A549 (cell line): Measurements from ENCODE around the gene TNFRSF19. TPM values are rescaled to one million over a fixed set of nuclear protein-coding genes. Genes with fewer than 3 reads are reported as not detected.

Experiments used
- ATAC-seq, 2 experiments: fragments of 200-7000 bp in 1 of 2; fragments of >200 bp in 1 of 2; cut with Nextera tagmentation in 1 of 2; cut with Tn5 transposase in 1 of 2; 3 replicates each; pipeline versions ENCODE4 v1.8.0 to v1.9.1; 2018 to 2020; ENCODE audit warnings: mild to moderate bottlenecking in 1 of 2, moderate library complexity in 1 of 2
- CTCF ChIA-PET: fragments of 300-600 bp; sonication (Branson Sonifier 250); formaldehyde crosslinking; extraction: SDS; loops from one replicate; lab custom pipeline; 2021; ENCODE audit warnings: antibody characterized with exemption, inconsistent platforms; lab: Yijun Ruan, JAX
- POLR2A ChIA-PET: fragments of 350-600 bp; formaldehyde crosslinking; extraction: SDS; loops from one replicate; lab custom pipeline; 2021; ENCODE audit warnings: antibody characterized with exemption, inconsistent platforms; lab: Yijun Ruan, JAX
- DNase-seq, 2 experiments: peaks; one replicate each; pipeline versions ENCODE4 v3.0.0 to v3.0.0-alpha.2; 2011 to 2016; ENCODE audit warnings: low read depth in 1 of 2, low spot score in 1 of 2
- FAIRE-seq: peaks from 2 replicates; lab custom pipeline; 2011; peaks lifted over from hg19 to GRCh38; lab: Jason Lieb, UNC
- H3K27ac ChIP-seq, 2 experiments: fragments of >200 bp; sonication (Bioruptor Twin); formaldehyde crosslinking; 3 replicates each; pipeline ENCODE4 v1.5.1; 2016 to 2017
- H3K4me1 ChIP-seq: fragments of >200 bp; sonication (Bioruptor Twin); formaldehyde crosslinking; 3 replicates; pipeline ENCODE4 v1.6.1; 2016
- H3K4me2 ChIP-seq: fragments of >200 bp; sonication (Bioruptor Twin); formaldehyde crosslinking; 3 replicates; pipeline ENCODE4 v1.6.1; 2016
- H3K4me3 ChIP-seq: fragments of >200 bp; sonication (Bioruptor Twin); formaldehyde crosslinking; 3 replicates; pipeline ENCODE4 v1.5.1; 2016
- H3K9me3 ChIP-seq: fragments of >200 bp; sonication (Bioruptor Twin); formaldehyde crosslinking; 3 replicates; pipeline ENCODE4 v1.6.1; 2016
- BHLHE40 ChIP-seq: IDR thresholded peaks from 2 replicates; pipeline ENCODE4 v1.6.1; 2012; ENCODE audit warnings: low read depth, low read length, inconsistent platforms
- CBX2 ChIP-seq: fragments of 200-600 bp; sonication (generic); IDR thresholded peaks from 2 replicates; pipeline ENCODE4 v1.6.1; 2016; ENCODE audit warnings: low read depth, mild to moderate bottlenecking, borderline replicate concordance
- CEBPB ChIP-seq, 2 experiments: fragments of >200 bp in 1 of 2; sonication (Bioruptor Twin) in 1 of 2; formaldehyde crosslinking in 1 of 2; IDR thresholded peaks; 2 replicates each; pipeline ENCODE4 v1.6.1; 2012 to 2016
- CHD2 ChIP-seq: fragments of 150-350 bp; IDR thresholded peaks from 2 replicates; pipeline ENCODE4 v1.6.1; 2014; ENCODE audit warnings: low read length; ENCODE audit not compliant: partially characterized antibody
- EHF ChIP-seq: fragments of 250-450 bp; sonication (Bioruptor Pico); IDR thresholded peaks from 2 replicates; pipeline ENCODE4 v1.5.0; 2020; ENCODE audit warnings: mild to moderate bottlenecking
- EP300 ChIP-seq, 2 experiments: fragments of >200 bp; sonication (Bioruptor Twin); formaldehyde crosslinking; IDR thresholded peaks; 2 replicates in 1 of 2; 3 replicates in 1 of 2; pipeline ENCODE4 v1.6.1; 2016 to 2017
- ESRRA ChIP-seq: fragments of 150-350 bp; IDR thresholded peaks from 2 replicates; pipeline ENCODE4 v1.6.1; 2014; ENCODE audit warnings: mild to moderate bottlenecking, low read length, borderline replicate concordance
- FOXS1 ChIP-seq: fragments of 250-450 bp; sonication (Bioruptor Pico); IDR thresholded peaks from 2 replicates; pipeline ENCODE4 v1.5.0; 2020; ENCODE audit warnings: mild to moderate bottlenecking, moderate library complexity
- HDAC2 ChIP-seq: fragments of 200-600 bp; sonication (generic); IDR thresholded peaks from 2 replicates; pipeline ENCODE4 v1.6.1; 2016
- HOXA7 ChIP-seq: fragments of 250-450 bp; sonication (Bioruptor Pico); IDR thresholded peaks from 2 replicates; pipeline ENCODE4 v1.5.0; 2020; ENCODE audit warnings: mild to moderate bottlenecking, moderate library complexity
- JUN ChIP-seq, 2 experiments: fragments of >200 bp; sonication (Bioruptor Twin); formaldehyde crosslinking; IDR thresholded peaks; 2 replicates in 1 of 2; 3 replicates in 1 of 2; pipeline ENCODE4 v1.6.1; 2016 to 2017
- KDM5A ChIP-seq: fragments of 200-600 bp; sonication (generic); IDR thresholded peaks from 2 replicates; pipeline ENCODE4 v1.6.1; 2016; ENCODE audit warnings: antibody characterized with exemption, mild to moderate bottlenecking
- MAFK ChIP-seq: fragments of 450-650 bp; IDR thresholded peaks from 2 replicates; pipeline ENCODE4 v1.6.1; 2014; ENCODE audit not compliant: partially characterized antibody
- MYC ChIP-seq: IDR thresholded peaks from 2 replicates; pipeline ENCODE4 v1.6.1; 2012; ENCODE audit warnings: mild to moderate bottlenecking, inconsistent platforms, low read length, improper control_type of control experiment, borderline replicate concordance
- POLR2AphosphoS2 ChIP-seq: conservative IDR thresholded peaks from 2 replicates; pipeline ENCODE4 v1.6.1; 2012; ENCODE audit warnings: low read length, improper control_type of control experiment, inconsistent platforms
- RAD21 ChIP-seq, 2 experiments: fragments of >200 bp in 1 of 2; sonication (Bioruptor Twin) in 1 of 2; formaldehyde crosslinking in 1 of 2; IDR thresholded peaks in 1 of 2; conservative IDR thresholded peaks in 1 of 2; 2 replicates in 1 of 2; 3 replicates in 1 of 2; pipeline ENCODE4 v1.6.1; 2012 to 2018; ENCODE audit warnings: inconsistent platforms in 1 of 2
- ZC3H11A ChIP-seq: fragments of 450-650 bp; IDR thresholded peaks from 2 replicates; pipeline ENCODE4 v1.6.1; 2014; ENCODE audit warnings: antibody characterized with exemption, mild to moderate bottlenecking
- ZSCAN20 ChIP-seq: fragments of 250-450 bp; sonication (Bioruptor Pico); IDR thresholded peaks from 2 replicates; pipeline ENCODE4 v1.8.0; 2022; ENCODE audit warnings: mild to moderate bottlenecking, moderate library complexity
- WGBS: methylation state at CpG from one replicate; pipeline ENCODE4 v1.1.6; 2017; ENCODE audit errors: missing lambda C conversion rate; 5-methylcytosine and 5-hydroxymethylcytosine counted together
- polyA plus RNA-seq, 4 experiments: library from polyadenylated mRNA; depleted of rRNA in 3 of 4; stranded (reverse); fragments of >200 nt; fragmentation: RNase III in 1 of 4; extraction: RNeasy Plus Mini Kit Qiagen cat#74134 plus additional on column Dnase treatment in 1 of 4; gene quantifications; 2 replicates in 3 of 4; 3 replicates in 1 of 4; pipeline ENCODE4 v1.2.3, GENCODE V29; 2011 to 2017
- TF ChIP-seq, protein P1 (sequence below): fragments of 150-350 bp; IDR thresholded peaks from 2 replicates; pipeline ENCODE4 v1.6.1; 2014; ENCODE audit warnings: low read depth, mild to moderate bottlenecking, low read length
- TF ChIP-seq, protein P2 (sequence below): fragments of 250-450 bp; sonication (Bioruptor Pico); IDR thresholded peaks from 2 replicates; pipeline ENCODE4 v1.5.0; 2021; ENCODE audit warnings: mild to moderate bottlenecking, moderate library complexity, borderline replicate concordance

The TNFRSF19 gene
- polyA plus RNA-seq, 2 of the 4 experiments (the other 2 are of a cell fraction) = 1.2 to 1.9 TPM

- no peaks in the 10 kb centered on the region for H3K9me3 ChIP-seq
- TF ChIP-seq ZC3H11A = no peak
- TF ChIP-seq JUN (IDR thresholded peaks at IDR 0.05) = no peak
- TF ChIP-seq HOXA7 (CRISPR knock-in tag) = no peak
- TF ChIP-seq FOXS1 (CRISPR knock-in tag) = no peak
- TF ChIP-seq CEBPB (IDR thresholded peaks at IDR 0.05) = no peak
- TF ChIP-seq CHD2 = no peak
- TF ChIP-seq MAFK = no peak
- TF ChIP-seq, all 56 proteins: peak for 0
- H3K27ac ChIP-seq = no peak overlapping the region
- no peaks in the 10 kb centered on the region for H3K4me1 ChIP-seq
- DNase-seq (no peak), FAIRE-seq (no peak), ATAC-seq (no peak)
- ChIA-PET POLR2A (no interaction called here), CTCF (interaction anchor here (2.0 kb wide), 1 partner anchor 11 kb away, joined by 5 read pairs; no protein-coding TSS in a partner anchor)
- H3K4me2 ChIP-seq = no peak overlapping the region
- 44% methylated on average over 2 of the region's 2 CpGs for WGBS
- no peak overlapping the region for H3K4me3 ChIP-seq
Measured at GRCh38 chr13:23651887-23652286, 81.7 kb downstream of the TNFRSF19 start.

DNA sequence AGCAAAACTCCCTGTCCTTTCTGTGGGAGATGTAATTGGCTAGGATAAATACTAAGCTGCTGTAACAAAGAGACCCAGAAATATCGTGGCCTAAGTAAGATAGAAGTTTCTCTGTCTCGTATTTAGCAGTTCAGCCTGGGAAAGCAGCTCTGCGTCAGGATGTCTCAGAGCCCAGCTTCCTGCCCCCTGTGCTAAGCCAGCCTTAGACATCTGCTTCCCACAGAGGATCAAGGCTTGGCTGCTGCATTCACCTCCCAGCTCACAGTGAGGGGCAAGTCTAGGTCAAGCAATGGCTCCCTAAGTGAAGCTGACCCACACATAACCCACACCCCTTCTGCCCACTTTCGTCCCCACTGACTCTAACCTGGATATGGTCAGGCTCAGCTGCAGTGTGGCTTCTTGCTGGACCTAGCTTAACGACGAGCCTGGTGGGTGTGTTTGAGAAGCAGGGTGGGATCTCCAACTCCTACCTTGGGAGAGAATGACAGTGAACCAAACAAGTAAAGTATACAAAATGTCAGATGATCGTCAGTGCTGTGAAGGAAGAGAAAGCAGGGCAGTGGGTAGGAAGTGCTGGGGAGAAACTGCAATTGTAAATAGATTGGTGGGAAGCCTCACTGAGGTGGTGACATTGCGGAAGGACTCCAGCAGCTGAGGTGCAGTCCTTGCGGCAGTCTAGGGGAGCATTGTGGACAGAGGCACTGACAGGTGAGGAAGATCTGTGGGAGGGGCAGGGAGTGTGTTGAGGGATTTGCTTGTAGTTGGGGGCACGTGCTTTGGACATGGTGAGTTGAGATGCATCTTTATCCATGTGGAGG lies 82.9 kb downstream of the TNFRSF19 start:
- TF ChIP-seq RAD21 (conservative IDR thresholded peaks at IDR 0.05 in 1 of 2, IDR thresholded peaks at IDR 0.05 in 1 of 2) (no peak), EHF (CRISPR knock-in tag) (no peak), ZSCAN20 (no peak), MYC (no peak), ESRRA (no peak), CBX2 (no peak), EP300 (IDR thresholded peaks at IDR 0.05) (no peak), HDAC2 (no peak), KDM5A (no peak), HOXA7 (CRISPR knock-in tag) (no peak), BHLHE40 (no peak), POLR2AphosphoS2 (no peak)
- TF ChIP-seq, protein P1, sequence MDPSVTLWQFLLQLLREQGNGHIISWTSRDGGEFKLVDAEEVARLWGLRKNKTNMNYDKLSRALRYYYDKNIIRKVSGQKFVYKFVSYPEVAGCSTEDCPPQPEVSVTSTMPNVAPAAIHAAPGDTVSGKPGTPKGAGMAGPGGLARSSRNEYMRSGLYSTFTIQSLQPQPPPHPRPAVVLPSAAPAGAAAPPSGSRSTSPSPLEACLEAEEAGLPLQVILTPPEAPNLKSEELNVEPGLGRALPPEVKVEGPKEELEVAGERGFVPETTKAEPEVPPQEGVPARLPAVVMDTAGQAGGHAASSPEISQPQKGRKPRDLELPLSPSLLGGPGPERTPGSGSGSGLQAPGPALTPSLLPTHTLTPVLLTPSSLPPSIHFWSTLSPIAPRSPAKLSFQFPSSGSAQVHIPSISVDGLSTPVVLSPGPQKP = no peak
- TF ChIP-seq, protein P2, sequence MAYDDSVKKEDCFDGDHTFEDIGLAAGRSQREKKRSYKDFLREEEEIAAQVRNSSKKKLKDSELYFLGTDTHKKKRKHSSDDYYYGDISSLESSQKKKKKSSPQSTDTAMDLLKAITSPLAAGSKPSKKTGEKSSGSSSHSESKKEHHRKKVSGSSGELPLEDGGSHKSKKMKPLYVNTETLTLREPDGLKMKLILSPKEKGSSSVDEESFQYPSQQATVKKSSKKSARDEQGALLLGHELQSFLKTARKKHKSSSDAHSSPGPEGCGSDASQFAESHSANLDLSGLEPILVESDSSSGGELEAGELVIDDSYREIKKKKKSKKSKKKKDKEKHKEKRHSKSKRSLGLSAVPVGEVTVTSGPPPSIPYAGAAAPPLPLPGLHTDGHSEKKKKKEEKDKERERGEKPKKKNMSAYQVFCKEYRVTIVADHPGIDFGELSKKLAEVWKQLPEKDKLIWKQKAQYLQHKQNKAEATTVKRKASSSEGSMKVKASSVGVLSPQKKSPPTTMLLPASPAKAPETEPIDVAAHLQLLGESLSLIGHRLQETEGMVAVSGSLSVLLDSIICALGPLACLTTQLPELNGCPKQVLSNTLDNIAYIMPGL (CRISPR knock-in tag) = no peak
- TF ChIP-seq, all 56 proteins: peak for 0
- Histone ChIP-seq H3K9me3 (no peaks in the 10 kb centered on the region), H3K4me1 (no peaks in the 10 kb centered on the region), H3K4me2 (no peak overlapping the region), H3K27ac (no peak overlapping the region), H3K4me3 (no peak overlapping the region)
- WGBS = 49% methylated on average over 10 of the region's 10 CpGs
- ChIA-PET CTCF (interaction anchor here (2.0 kb wide), 1 partner anchor 10 kb away, joined by 5 read pairs; no protein-coding TSS in a partner anchor), POLR2A (no interaction called here)
- FAIRE-seq (no peak), ATAC-seq (no peak), DNase-seq (no peak)
